SK-N-SH treated with all-trans-retinoic acid at 6 μM for 48 hours (cell line): ENCODE results near the gene KHSRP.

Experiments
- ATAC-seq: fragments of 200-7000 bp; cut with Tn5 transposase; 3 replicates; pipeline ENCODE4 v1.9.1; 2020; ENCODE audit warnings: mild to moderate bottlenecking, moderate library complexity
- ARNTL ChIP-seq: fragments of 450-650 bp; formaldehyde crosslinking; IDR thresholded peaks from 2 replicates; pipeline ENCODE4 v1.5.0; 2020; ENCODE audit warnings: low read depth, mild to moderate bottlenecking, moderate library complexity, borderline replicate concordance
- BACH2 ChIP-seq: fragments of 250-450 bp; sonication (Bioruptor Pico); IDR thresholded peaks from 2 replicates; pipeline ENCODE4 v1.9.0; 2021; ENCODE audit warnings: mild to moderate bottlenecking, borderline replicate concordance
- CREB5 ChIP-seq: fragments of 250-450 bp; sonication (Bioruptor Pico); IDR thresholded peaks from 2 replicates; pipeline ENCODE4 v1.5.1; 2020; ENCODE audit warnings: low read depth, mild to moderate bottlenecking, moderate library complexity
- ESRRG ChIP-seq: fragments of 250-450 bp; sonication (Bioruptor Pico); IDR thresholded peaks from 2 replicates; pipeline ENCODE4 v1.6.1; 2021; ENCODE audit warnings: mild to moderate bottlenecking
- GLIS3 ChIP-seq: fragments of 250-450 bp; sonication (Bioruptor Pico); IDR thresholded peaks from 2 replicates; pipeline ENCODE4 v1.5.0; 2020; ENCODE audit warnings: mild to moderate bottlenecking, moderate library complexity
- ISL1 ChIP-seq: fragments of 250-450 bp; sonication (Bioruptor Pico); IDR thresholded peaks from 2 replicates; pipeline ENCODE4 v2.1.2; 2022; ENCODE audit warnings: mild to moderate bottlenecking, moderate library complexity
- OSR1 ChIP-seq: fragments of 250-450 bp; sonication (Bioruptor Pico); IDR thresholded peaks from 2 replicates; pipeline ENCODE4 v1.8.0; 2022; ENCODE audit warnings: moderate library complexity, mild to moderate bottlenecking, inconsistent platforms
- PATZ1 ChIP-seq: fragments of 250-450 bp; sonication (Bioruptor Pico); IDR thresholded peaks from 2 replicates; pipeline ENCODE4 v1.8.0; 2020; ENCODE audit warnings: mild to moderate bottlenecking, moderate library complexity, borderline replicate concordance
- POU6F1 ChIP-seq: fragments of 250-450 bp; sonication (Bioruptor Pico); IDR thresholded peaks from 2 replicates; pipeline ENCODE4 v1.8.0; 2021; ENCODE audit warnings: low read depth, mild to moderate bottlenecking, moderate library complexity, borderline replicate concordance
- PPARA ChIP-seq: fragments of 250-450 bp; sonication (Bioruptor Pico); IDR thresholded peaks from 2 replicates; pipeline ENCODE4 v1.5.0; 2020; ENCODE audit warnings: mild to moderate bottlenecking, borderline replicate concordance
- RARB ChIP-seq: fragments of 250-450 bp; sonication (Bioruptor Pico); IDR thresholded peaks from 2 replicates; pipeline ENCODE4 v1.8.0; 2021; ENCODE audit warnings: mild to moderate bottlenecking, moderate library complexity
- TCF4 ChIP-seq: fragments of 250-450 bp; sonication (Bioruptor Pico); IDR thresholded peaks from 2 replicates; pipeline ENCODE4 v1.8.0; 2021; ENCODE audit warnings: mild to moderate bottlenecking, moderate library complexity, borderline replicate concordance
- TOX ChIP-seq: fragments of 250-450 bp; sonication (Bioruptor Pico); IDR thresholded peaks from 2 replicates; pipeline ENCODE4 v1.8.0; 2021; ENCODE audit warnings: mild to moderate bottlenecking, moderate library complexity, borderline replicate concordance
- ZC3H10 ChIP-seq: fragments of 250-450 bp; sonication (Bioruptor Pico); IDR thresholded peaks from 2 replicates; pipeline ENCODE4 v1.5.1; 2021; ENCODE audit warnings: mild to moderate bottlenecking, moderate library complexity
- ZFP3 ChIP-seq: fragments of 250-450 bp; sonication (Bioruptor Pico); IDR thresholded peaks from 2 replicates; pipeline ENCODE4 v1.5.0; 2020; ENCODE audit warnings: mild to moderate bottlenecking, moderate library complexity
- ZNF70 ChIP-seq: fragments of 450-650 bp; formaldehyde crosslinking; IDR thresholded peaks from 2 replicates; pipeline ENCODE4 v1.5.0; 2020; ENCODE audit warnings: mild to moderate bottlenecking, moderate library complexity
- ZNF8 ChIP-seq: fragments of 450-650 bp; formaldehyde crosslinking; IDR thresholded peaks from 2 replicates; pipeline ENCODE4 v1.5.0; 2020; ENCODE audit warnings: mild to moderate bottlenecking, moderate library complexity
- TF ChIP-seq, protein P1 (sequence below): fragments of 250-450 bp; sonication (Bioruptor Pico); IDR thresholded peaks from 2 replicates; pipeline ENCODE4 v1.5.0; 2020; ENCODE audit warnings: mild to moderate bottlenecking, moderate library complexity
- TF ChIP-seq, protein P2 (sequence below): fragments of 250-450 bp; sonication (Bioruptor Pico); IDR thresholded peaks from 2 replicates; pipeline ENCODE4 v1.5.1; 2021; ENCODE audit warnings: mild to moderate bottlenecking, moderate library complexity

The KHSRP gene

GRCh38 chr19:6418562-6418932 is 6.1 kb downstream of the KHSRP start (continued):
- TF ChIP-seq, protein P1, sequence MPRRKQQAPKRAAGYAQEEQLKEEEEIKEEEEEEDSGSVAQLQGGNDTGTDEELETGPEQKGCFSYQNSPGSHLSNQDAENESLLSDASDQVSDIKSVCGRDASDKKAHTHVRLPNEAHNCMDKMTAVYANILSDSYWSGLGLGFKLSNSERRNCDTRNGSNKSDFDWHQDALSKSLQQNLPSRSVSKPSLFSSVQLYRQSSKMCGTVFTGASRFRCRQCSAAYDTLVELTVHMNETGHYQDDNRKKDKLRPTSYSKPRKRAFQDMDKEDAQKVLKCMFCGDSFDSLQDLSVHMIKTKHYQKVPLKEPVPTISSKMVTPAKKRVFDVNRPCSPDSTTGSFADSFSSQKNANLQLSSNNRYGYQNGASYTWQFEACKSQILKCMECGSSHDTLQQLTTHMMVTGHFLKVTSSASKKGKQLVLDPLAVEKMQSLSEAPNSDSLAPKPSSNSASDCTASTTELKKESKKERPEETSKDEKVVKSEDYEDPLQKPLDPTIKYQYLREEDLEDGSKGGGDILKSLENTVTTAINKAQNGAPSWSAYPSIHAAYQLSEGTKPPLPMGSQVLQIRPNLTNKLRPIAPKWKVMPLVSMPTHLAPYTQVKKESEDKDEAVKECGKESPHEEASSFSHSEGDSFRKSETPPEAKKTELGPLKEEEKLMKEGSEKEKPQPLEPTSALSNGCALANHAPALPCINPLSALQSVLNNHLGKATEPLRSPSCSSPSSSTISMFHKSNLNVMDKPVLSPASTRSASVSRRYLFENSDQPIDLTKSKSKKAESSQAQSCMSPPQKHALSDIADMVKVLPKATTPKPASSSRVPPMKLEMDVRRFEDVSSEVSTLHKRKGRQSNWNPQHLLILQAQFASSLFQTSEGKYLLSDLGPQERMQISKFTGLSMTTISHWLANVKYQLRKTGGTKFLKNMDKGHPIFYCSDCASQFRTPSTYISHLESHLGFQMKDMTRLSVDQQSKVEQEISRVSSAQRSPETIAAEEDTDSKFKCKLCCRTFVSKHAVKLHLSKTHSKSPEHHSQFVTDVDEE (CRISPR knock-in tag), result no peak
- TF ChIP-seq RARB (CRISPR knock-in tag) (no peak), ZNF8 (no peak)
- TF ChIP-seq, all 23 proteins: peak for 0

- ATAC-seq, result peak; percentile 79
- no peak for TF ChIP-seq ZFP3
- TF ChIP-seq ZNF8, result no peak
- TF ChIP-seq ARNTL (CRISPR knock-in tag), result no peak
- no peak for TF ChIP-seq PPARA (CRISPR knock-in tag)
- TF ChIP-seq, protein P1 (CRISPR knock-in tag), result no peak
- TF ChIP-seq ESRRG, result no peak
Observed at GRCh38 chr19:6417713-6418561, 6.7 kb downstream of the KHSRP start.

DNA sequence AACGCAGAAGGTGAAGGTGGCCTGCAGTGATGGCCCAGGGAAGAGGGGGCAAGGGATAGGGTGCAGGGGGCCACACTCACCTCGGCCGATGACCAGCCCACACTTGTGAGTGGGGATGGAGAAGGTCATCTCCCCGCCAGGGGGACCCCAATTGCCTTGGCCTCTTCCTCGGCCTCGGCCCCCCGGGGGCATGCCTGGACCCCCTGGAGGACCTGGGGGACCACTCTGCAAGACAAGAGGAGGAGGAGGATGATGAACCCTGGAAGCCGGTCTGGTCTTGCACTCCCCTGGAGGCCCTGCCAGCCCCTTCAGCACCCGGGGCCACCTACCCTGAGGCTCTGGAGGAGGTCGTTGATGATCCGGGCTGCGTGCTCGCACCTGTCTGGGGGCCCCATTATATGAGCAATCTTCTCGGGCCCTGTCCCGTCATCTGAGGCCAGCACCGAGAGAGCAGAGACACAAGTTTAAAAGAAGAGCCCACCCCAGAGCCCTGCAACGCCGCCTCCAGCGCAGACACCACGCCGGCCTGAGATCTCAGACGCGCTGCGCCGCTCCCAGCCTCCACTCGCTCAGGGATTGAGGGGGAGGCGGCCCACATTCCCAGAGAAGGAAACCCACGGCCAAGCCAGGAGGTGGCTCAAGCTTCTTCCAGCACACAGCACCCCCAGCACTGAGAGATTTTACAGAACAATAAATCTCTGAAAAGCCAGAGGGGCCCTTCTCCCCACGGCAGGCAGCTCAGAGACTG is 7.8 kb downstream of the KHSRP start:
- no peak for TF ChIP-seq PATZ1 (CRISPR knock-in tag)
- no peak for TF ChIP-seq ARNTL (CRISPR knock-in tag)
- TF ChIP-seq PPARA (CRISPR knock-in tag), result no peak
- TF ChIP-seq, all 23 proteins: peak for 0
- no peak for ATAC-seq

GRCh38 chr19:6415591-6416190 is 8.9 kb downstream of the KHSRP start:
- ATAC-seq, result no peak
- TF ChIP-seq PATZ1 (CRISPR knock-in tag) (no peak), ESRRG (no peak), ISL1 (CRISPR knock-in tag) (no peak), ZFP3 (no peak), POU6F1 (CRISPR knock-in tag) (no peak), ZC3H10 (CRISPR knock-in tag) (no peak), OSR1 (CRISPR knock-in tag) (no peak), ZNF70 (CRISPR knock-in tag) (no peak), BACH2 (CRISPR knock-in tag) (no peak), TCF4 (CRISPR knock-in tag) (no peak), TOX (CRISPR knock-in tag) (no peak), CREB5 (no peak), GLIS3 (CRISPR knock-in tag) (no peak)
- TF ChIP-seq, protein P2, sequence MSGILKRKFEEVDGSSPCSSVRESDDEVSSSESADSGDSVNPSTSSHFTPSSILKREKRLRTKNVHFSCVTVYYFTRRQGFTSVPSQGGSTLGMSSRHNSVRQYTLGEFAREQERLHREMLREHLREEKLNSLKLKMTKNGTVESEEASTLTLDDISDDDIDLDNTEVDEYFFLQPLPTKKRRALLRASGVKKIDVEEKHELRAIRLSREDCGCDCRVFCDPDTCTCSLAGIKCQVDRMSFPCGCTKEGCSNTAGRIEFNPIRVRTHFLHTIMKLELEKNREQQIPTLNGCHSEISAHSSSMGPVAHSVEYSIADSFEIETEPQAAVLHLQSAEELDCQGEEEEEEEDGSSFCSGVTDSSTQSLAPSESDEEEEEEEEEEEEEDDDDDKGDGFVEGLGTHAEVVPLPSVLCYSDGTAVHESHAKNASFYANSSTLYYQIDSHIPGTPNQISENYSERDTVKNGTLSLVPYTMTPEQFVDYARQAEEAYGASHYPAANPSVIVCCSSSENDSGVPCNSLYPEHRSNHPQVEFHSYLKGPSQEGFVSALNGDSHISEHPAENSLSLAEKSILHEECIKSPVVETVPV (CRISPR knock-in tag), result no peak
